ENCODE data around the gene PSPC1.

PSPC1 gene

GRCh38 chr13:19673473-19674430 lies 109.0 kb downstream of the PSPC1 start:
- no peak for DNase-seq (ENCODE audit: low spot score)

GRCh38 chr13:19672990-19673389 lies 109.8 kb downstream of the PSPC1 start:
- DNase-seq (ENCODE audit: low spot score) = no peak

GRCh38 chr13:19670147-19670546 lies 112.6 kb downstream of the PSPC1 start:
- no peak for DNase-seq (ENCODE audit: low spot score)

- DNase-seq (ENCODE audit: low spot score) = no peak
Measured at GRCh38 chr13:19668778-19669177, 114.0 kb downstream of the PSPC1 start.

- DNase-seq (ENCODE audit: low spot score) = no peak
Measured at GRCh38 chr13:19665427-19665859, 117.3 kb downstream of the PSPC1 start.

- no peak for DNase-seq (ENCODE audit: low spot score)
Measured at GRCh38 chr13:19664481-19665230, 118.1 kb downstream of the PSPC1 start.

GRCh38 chr13:19663416-19663979 lies 119.2 kb downstream of the PSPC1 start:
- no peak for DNase-seq (ENCODE audit: low spot score)

GRCh38 chr13:19661561-19661960 lies 121.2 kb downstream of the PSPC1 start:
- no peak for DNase-seq (ENCODE audit: low spot score)

- DNase-seq (ENCODE audit: low spot score) = no peak
Measured at GRCh38 chr13:19661126-19661525, 121.6 kb downstream of the PSPC1 start.

- DNase-seq (ENCODE audit: low spot score) = no peak
Measured at GRCh38 chr13:19658831-19659230, 123.9 kb downstream of the PSPC1 start.

- DNase-seq (ENCODE audit: low spot score) = no peak
Measured at GRCh38 chr13:19657872-19658591, 124.7 kb downstream of the PSPC1 start.
